Stimulated activated CD4-positive, alpha-beta T cell treated with anti-CD3 and anti-CD28 coated beads, Interleukin-4, amount 100 ng/mL, for 24 hours (primary cell): ENCODE measurements around the gene HTR2A.
A peak's percentile ranks its signal among the peaks of the same experiment; 100 is the strongest.
"Not testable (repeated sequence)": the region's sequence is repeated elsewhere in the genome, so short reads cannot be mapped to it uniquely, and the experiment has no call there.

ENCODE experiments used
- DNase-seq: peaks from one replicate; pipeline ENCODE4 v3.0.0-alpha.2; 2020

The HTR2A gene

DNA sequence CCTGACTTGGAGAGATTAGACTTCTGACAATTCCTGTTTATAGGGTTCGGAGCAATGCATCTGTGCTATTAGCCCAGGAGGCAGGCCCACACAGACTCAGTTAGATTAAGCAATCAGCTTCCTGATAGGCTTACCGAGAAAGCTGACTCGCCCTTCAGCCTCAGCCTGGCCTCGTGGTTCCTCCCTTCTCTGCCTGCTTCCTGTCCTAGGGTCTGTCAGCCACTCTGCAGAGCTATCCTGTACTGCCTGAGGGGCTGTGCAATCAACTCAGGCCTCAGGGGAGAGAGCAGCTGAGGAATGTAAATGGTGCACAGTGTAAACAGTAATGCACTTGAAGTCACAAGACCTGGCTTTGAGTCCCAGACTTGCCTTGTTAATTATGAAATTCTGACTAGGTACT lies 30.7 kb downstream of the HTR2A start:
- no peak for DNase-seq

DNA sequence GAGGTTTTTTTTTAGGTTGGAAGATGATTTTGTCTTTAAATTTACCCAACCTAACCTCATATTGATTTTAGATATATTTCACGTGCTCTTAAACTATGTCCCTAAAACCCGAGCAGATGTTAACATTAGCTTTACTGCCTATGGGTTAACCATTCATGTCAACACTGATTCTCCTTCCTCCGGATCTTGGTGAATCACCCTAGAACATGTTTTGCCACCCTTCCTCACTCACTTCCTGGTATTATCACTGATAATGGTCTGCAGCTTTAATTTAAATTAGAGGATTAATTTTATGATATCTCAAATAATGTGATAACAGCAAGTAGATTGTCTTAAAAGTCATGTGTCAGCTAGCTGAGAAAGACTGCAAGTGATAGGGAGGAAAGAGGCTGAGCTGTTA lies 31.9 kb downstream of the HTR2A start:
- DNase-seq: no peak

DNA sequence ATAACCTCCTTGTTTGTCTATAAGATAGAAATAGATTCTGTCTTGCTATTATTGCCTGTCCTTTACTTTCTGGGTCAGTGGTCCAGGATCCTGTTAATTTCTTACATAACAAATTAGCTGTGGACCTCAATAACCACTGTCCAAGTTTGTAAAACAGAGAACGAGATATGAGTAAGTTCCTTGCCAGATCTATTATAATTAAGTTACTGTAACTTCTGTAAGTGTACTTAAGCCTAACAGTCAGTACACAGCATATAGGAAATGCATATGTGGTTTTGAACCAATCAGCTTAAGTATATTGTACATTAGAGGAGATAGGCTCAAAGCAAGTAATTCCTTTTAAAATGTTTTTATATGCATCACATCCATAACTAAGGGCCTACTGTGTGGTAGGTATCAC lies 34.9 kb downstream of the HTR2A start:
- no peak for DNase-seq

DNA sequence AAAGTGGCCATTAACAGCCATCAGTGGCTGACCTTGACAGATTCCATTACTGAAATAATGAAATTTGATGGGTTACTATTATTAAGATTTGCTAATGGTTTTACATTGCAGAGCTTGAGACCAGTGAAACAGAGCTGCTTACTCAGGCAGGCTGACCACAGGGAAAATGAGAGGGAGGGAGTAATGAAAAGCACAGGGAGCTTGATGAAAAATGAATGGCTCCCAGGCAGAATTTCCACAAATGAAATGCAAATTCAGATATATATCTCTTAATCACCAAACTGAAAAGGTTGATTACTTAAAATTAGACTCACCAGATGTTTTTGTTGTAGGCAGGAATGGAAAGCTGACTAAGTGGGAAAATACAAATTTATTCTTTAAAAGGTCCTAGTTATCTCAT lies 36.1 kb downstream of the HTR2A start:
- DNase-seq: no peak

DNA sequence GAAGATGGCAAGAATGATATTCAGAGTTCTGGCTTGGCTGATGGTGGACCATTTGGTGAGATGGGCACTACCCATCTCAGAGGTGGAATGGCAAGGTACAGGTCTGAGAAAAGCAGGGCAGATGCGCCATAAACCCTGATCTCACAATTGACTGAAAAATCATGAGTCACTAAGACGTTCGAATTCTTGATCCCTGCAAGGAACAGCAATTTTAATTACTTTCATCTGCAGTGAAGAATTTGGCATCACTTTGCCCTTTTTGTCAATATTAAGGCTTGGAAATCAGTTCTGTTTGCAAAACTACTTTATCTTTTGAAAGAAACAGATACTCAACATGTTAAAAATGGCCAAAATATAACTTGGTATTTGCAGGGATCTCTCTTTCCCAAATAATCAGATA lies 38.1 kb downstream of the HTR2A start:
- no peak for DNase-seq

DNA sequence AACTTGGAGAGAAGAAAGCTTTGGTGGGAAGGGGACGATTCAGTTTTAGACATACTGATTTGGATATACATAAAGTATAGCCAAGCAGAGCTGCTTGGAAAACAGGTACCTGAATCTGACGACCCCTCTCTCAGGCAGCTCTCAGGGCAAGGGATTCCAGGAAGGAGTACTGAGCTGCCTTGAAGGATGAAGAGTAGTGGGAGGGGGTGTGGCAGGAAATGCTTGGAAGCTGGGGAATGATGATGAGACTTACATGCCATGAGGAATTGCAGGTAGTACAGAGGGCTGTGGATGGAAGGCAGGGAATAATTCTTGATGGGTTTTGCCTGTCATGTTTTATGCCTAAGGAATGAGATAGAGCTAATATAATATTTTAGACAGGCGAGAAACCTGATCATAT lies 38.7 kb downstream of the HTR2A start:
- no peak for DNase-seq

DNA sequence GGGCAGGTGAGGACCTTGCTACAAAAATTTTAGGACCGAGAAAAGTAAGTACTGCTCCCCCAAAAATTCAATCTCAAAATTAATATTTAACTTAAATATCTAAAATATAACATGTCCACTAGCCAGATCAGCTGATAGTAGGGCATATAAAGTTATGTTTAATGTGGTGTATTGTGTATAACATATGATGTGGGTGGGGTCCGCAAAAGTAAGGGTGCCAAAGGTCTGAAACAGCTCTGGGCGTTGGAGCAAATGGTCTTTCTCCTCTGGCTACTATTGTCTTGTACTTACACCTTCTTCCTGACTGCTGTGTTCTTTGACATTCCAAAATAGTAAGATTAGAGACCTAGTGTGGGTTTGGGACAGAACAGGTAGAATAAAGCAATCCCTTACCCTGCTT lies 41.2 kb downstream of the HTR2A start:
- DNase-seq: no peak

DNA sequence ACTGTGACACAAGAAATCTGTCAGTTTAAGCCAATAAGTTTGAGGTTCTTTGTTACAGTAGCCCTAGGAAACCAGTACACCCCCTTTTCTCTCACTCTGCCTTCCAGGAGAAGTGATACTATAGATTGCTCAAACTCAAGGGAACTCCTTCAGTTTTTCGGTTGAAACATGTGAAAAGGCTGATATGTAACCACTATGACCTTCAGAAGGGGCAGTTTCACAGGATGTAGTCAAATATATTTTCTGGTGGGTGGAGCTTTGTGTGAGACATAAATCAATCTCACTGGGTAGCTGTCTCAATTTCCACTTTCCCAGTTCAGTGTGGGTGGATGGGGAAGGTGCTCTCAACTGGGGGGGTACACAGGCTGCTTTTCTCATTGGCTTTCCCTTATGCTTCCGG lies 41.7 kb downstream of the HTR2A start:
- DNase-seq: no peak

DNA sequence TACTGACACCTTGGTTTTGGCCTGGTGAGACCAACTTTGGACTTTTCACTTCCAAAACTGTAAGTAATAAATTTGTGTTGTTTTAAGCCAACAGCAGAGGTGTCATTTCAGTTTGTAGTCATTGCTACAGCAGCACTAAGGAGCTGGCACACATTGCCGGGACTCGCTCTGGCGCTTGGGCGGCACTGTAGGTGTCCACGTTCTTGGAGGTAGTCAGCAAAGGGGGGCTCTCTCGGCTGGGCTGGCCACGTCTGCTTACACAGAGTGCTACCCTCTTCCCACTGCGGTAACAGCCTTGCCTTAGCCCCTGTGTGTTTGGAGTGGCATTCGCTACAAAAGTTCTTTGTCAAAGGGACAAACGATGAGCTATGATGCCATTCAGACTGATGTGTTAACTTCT lies 44.7 kb downstream of the HTR2A start:
- DNase-seq: no peak

DNA sequence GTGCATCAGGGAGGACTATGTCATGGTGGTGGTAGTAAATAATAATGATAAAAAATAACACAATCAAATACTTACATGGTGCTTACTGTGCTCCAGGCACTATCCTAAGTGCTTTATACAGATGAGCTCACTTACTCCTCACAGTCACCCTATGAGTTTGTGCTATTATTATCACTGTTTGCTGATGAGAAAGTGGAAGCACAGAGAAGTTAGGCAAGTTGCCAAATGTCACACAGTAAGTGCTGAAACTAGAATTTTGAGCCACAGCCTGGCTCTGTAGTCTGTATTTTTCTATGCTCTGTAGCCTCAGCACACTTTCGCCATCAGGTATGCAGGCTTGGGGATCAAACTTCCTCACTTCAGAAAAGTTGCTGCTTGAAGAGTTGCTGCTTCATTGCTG lies 46.6 kb downstream of the HTR2A start:
- no peak for DNase-seq

DNA sequence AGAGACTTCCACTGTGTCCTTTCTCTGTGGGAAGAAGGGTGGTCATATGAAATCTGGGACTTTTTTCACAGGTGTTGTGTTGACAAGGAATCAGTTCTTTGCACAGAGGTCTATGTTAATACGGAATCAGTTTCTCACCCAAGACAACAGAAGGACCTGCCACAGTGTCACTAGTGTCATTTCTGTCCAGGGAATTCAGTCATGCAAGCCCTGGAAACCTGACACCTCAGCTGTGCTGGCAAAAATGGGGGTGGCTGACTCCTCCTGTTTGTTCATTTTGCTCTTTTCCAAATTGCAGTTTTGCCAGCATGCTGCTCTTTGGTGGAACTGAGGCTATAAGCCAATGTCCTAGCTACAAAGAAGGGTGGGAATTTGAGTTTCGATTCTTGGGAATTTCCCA lies 50.1 kb downstream of the HTR2A start:
- DNase-seq: no peak

DNA sequence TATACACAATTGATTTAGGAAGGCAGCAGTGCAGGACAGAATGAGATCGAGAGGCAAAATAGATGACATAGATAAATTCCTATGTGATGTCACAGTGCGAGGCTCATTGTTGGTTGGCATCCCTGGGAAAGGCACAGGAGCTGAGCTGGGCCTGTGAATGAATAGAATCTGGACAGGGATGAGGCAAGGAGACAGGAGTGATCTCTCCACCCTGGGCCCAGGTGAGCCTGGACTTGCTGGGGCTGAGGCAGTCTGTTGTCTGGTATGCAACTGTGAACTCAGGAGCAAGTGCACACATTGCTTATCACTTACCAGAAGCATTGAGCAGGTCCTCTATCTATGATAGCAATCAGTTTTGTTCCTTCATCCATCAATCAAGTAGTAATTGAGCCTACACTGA lies 51.7 kb downstream of the HTR2A start:
- no peak for DNase-seq

DNA sequence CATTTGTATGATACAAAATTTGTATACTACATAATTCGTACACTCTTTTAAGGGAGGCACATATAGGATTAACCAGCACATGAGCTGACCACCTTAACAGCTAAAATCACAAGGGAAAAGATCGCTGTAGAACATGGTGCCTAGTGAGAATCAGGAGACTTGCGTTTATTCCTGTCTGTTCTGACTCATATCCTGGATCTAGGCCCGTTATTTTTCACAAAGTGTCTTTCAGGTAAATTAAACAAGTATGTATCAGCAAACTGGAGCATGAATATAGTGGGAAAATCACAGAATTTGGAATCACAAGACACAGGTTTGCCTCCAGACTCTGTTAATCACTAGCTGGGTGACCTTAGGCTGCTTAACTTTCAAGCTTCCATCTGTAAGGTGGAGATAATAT lies 52.4 kb downstream of the HTR2A start:
- DNase-seq: no peak

DNA sequence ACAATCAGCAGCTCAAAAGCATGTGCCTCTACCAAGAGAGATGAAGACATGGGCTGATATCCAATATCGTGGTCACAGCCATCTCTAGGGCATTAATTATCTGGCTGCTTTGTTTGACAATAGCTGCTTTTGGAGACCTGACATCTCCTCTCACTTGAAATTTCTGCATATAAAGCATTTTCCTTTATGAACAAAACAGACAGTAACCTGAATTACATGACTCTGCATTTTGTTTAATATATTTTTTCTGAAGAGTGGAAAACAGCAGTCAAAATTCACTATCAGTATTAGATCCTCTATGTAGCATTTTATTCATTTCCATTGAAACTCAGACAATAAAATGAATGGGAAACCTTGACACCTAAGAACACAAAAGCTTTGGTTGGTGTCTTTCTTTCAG lies 57.5 kb downstream of the HTR2A start:
- DNase-seq: no peak

DNA sequence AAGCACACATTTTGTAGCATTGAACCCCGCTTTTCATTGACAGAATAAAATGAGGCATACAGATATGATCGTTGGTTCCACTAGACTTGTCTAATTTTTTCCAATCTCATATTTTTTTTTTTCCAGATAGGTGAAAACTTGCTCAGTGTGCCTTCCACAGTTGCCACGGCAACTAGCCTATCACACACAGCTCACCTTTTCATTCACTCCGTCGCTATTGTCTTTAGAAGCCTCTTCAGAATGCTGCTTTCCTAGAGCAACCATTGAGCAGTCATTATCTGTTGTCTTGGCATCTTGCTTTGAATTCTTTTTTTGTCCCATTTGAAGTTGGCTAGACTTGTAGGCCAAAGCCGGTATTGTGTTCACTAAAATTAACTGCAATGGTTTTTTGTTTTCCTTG lies 62.2 kb downstream of the HTR2A start:
- no peak for DNase-seq

DNA sequence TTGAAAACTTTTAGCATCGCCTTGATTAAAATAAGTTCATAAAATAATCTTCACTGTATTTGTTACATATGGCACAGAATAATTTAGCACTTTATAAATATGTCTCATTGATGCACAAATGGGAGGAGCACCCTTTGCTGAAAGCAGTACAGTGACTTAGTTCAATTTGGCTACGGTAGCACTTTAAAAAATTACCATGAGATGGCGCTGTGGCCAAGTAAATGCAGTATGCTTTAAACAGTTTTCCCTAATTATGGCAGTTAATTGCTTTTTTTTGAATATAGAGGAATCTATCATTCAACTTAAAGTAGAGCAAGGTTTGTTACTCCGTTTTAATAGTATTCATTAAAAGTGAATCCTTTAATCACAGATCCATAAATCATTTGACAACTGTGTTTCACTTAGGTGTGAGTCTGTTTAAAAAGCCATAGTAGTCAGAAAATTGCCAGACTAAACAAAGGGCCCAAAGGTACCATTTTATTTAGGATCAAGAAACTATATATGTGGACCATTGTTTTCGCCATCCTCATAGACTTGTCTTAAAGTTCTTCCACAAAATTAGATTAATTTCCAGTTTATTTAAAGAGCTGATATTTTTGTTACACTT lies 65.2 kb downstream of the HTR2A start:
- DNase-seq: peak; percentile 42

DNA sequence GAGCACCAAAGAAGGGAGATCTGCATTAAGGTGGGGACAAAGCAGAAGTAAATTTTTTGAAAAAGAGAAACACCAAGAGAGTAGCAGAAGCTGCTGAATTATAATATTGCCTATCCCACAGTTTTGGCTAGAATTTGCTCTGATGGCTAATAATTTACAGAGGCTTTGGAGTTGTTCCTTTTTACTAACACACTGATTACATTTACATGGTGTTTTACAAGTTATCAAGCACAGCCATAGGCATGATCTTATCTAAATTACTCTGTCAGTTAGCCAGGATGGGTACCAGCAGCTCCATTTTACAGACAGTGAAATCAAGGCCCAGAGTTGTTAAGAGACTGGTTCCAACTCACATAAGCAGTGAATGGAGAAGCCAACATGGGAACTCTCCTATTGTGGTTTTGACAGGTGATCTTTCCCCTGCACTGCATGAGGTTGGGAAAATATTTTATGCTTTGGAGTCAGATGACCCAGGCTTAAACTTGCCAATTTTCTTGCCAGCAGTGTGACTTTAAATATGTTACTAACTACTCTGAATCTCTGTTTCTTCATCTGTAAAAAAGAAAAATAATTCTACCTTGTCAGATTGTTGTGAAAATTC lies 66.3 kb downstream of the HTR2A start:
- no peak for DNase-seq

DNA sequence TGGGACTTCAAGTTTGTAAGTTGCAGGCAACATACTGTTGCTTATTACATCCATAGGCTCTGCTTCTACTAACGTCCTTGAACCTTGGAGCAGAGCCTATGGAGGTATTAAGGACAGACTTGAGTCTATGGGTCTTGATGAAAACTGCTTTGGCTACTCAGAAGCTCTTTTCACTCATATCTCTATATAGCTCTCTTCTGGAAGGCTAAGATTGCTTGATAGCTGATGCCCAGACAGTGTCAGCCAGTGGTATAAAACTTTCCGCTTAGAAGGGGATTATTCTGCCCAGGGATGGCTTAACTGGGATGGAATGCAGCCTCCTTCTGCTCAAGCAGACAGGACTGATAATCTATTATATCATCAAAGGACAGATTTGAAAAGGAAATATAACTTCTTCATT lies 74.3 kb downstream of the HTR2A start:
- no peak for DNase-seq

DNA sequence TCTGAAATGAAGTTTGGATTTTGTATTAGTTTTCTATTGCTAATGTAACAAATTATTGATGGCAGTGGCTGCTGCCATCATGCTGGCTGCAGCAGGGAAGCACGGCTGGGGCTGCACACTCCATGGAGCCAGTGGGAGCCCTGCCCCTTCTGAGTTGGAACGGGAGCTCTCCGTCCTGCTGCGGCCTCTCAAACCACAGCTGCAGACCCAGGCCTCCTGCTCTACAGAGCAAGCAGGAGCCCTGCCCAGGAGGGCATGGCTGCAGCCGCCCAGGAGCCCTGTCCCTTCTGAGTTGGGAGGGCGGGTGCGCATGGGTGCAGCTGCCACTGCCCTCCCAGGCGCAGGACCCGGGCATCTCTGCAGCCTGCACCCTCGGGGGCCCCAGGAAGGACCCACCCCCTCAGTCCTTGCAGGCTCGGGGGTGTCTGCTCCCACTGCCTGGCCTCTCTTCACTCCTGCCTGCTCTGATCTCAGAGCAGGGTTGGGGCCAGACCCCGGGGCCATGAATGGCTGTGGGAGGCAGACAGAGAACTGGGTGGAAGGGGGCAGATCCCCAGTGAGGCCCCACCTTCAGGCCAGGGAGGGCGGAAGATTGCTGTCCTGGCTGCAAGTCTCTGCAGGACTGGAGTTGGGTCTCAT lies 78.9 kb downstream of the HTR2A start:
- no peak for DNase-seq

DNA sequence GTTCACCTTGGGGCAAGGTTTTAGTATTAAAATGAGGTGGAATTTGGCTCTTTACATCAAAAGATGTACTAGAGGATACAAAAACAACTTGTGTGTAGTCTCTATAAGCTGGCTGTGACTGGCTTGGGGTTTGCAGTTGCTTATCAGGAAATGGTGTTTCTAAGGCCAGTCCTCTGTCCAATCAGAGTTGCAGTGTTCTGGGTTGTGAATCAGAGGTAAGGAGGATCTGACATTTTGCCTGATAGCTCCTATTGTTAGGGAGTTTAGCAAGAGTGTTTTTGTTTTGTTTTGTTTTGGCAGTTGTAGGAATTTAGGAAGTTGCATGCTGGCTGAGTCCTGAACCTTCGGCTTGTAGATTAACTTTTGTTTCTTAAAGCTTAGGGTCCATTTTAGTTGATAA lies 79.8 kb downstream of the HTR2A start:
- DNase-seq: no peak

DNA sequence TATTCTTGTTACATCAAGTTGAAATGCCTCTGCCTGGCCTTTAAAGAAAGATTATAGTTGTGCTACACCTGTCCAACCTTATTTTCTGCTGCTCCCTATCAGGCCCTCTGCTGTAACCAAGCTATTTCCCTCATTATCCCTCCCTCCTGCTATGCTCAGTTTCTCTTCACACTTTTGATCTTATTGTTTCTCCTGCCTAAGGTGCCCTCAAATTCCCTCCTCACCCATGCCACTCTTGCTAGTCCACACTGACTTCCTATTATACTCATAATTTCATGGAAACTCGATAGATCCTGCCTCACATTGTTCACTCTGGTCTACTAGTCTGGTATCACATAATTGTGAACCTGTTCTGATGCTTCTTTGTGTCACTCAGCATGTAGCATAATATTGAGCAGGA lies 80.5 kb downstream of the HTR2A start:
- no peak for DNase-seq

DNA sequence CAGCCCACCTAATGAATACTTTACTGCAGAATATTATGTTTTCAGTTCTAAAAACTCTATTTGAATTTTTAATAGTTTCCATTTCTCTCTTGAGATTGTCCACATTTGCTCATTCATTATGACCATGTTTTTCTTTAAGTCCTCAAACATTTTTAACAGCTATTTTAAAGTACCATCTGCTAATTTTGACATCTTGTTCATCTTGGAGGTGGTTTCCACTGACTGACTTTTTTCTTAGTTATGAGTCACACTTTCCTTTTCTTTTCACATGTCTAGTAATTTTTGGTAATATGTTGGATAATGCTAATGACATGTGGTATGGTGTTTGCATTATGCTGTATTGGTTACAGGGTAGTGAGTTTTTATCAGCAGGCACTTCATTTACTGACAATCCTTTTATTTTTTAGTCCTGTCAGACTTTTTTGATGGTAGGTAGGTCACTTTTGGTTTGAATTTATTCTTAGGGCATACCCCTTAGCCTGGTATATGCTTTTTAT lies 84.5 kb downstream of the HTR2A start:
- no peak for DNase-seq

DNA sequence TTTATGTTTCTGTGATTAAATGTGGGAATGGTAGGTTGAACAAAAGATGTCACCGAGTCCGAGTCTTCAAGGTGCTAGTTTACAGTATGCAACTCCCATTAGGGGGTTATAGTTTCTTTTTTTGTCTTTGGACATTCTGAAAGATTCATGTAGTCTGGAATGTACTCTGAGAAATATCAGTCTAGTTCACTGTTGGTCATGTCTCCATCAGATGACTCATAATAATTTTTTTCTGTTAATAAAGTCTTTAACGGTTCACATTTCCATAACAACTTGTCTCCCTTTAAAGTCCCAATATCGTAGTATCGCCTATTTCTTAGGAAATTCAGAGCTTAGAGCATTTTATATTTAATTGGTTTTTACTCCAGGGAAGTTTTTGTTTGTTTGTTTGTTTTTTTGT lies 86.4 kb downstream of the HTR2A start:
- DNase-seq: no peak

DNA sequence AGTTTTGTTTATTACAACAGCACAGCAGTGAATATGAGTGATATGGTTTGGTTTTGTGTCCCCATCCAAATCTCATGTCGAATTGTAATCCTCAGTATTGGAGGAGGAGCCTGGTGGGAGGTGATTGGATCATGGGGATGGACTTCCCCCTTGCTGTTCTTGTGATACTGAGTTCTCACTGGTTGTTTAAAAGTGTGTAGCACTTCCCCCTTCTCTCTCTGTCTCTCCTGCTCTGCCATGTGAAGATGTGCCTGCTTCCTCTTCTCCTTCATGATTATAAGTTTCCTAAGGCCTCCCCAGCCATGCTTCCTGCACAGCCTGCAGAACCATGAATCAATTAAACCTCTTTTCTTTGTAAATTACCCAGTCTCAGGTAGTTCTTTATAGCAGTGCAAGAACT lies 91.9 kb downstream of the HTR2A start:
- DNase-seq: not testable (repeated sequence)

DNA sequence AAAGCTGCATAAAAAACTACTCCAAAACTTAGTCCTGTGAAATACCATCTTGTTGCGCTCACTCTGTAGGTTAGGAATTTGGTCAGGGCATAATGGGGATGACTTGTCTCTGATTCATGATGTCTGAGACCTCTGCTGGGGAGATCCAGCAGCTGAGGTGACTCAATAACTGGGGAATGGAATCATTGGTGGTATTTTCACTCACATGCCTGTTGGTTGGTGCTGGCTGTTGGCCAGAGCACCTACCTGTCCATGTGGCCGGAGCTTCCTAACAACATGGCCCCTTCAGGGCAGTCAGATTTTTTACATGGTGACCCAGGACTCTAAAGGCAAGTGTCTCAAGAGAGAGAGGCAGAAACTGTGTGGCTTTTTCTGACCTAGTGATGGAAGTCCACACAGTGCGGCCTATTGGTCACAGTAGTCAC lies 92.5 kb downstream of the HTR2A start:
- DNase-seq: no peak
